DOHH2 (cell line): ENCODE results near the gene LRRC59.

ENCODE experiments used
- H3F3A ChIP-seq: fragments of 200-600 bp; sonication (generic), shearing (Covaris generic); 2 replicates; pipeline ENCODE4 v1.6.0; 2016; ENCODE audit warnings: antibody characterized with exemption, mild to moderate bottlenecking; ENCODE audit not compliant: control insufficient read depth, insufficient read depth
- H3K27ac ChIP-seq: fragments of 200-600 bp; sonication (generic); 2 replicates; pipeline ENCODE4 v1.5.1; 2014; ENCODE audit warnings: low read depth, mild to moderate bottlenecking, low read length, moderate library complexity
- H3K27me3 ChIP-seq: fragments of 200-600 bp; sonication (generic); 2 replicates; pipeline ENCODE4 v1.6.1; 2014; ENCODE audit warnings: mild to moderate bottlenecking, low read length, mixed read lengths; ENCODE audit not compliant: control insufficient read depth
- H3K36me3 ChIP-seq: fragments of 200-600 bp; sonication (generic); 2 replicates; pipeline ENCODE4 v1.6.1; 2014; ENCODE audit warnings: mild to moderate bottlenecking, low read length, moderate library complexity, mixed read lengths; ENCODE audit not compliant: control insufficient read depth
- H3K4me1 ChIP-seq: fragments of 200-600 bp; sonication (generic); 2 replicates; pipeline ENCODE4 v1.6.1; 2014; ENCODE audit warnings: mild to moderate bottlenecking, low read length, mixed read lengths; ENCODE audit not compliant: control insufficient read depth
- H3K4me2 ChIP-seq: fragments of 200-600 bp; sonication (generic); 2 replicates; pipeline ENCODE4 v1.6.0; 2014; ENCODE audit warnings: mild to moderate bottlenecking, low read length, moderate library complexity
- H3K4me3 ChIP-seq: fragments of 200-600 bp; sonication (generic); 2 replicates; pipeline ENCODE4 v1.5.1; 2014; ENCODE audit warnings: mild to moderate bottlenecking, low read length, mixed read lengths
- H3K79me2 ChIP-seq: fragments of 200-600 bp; sonication (generic); 2 replicates; pipeline ENCODE4 v1.6.1; 2014; ENCODE audit warnings: mild to moderate bottlenecking, low read length, mixed read lengths; ENCODE audit not compliant: control insufficient read depth
- H3K9me2 ChIP-seq: fragments of 200-600 bp; sonication (generic); replicated peaks from 2 replicates; pipeline ENCODE4 v1.6.1; 2014; ENCODE audit warnings: mild to moderate bottlenecking, low read length, mixed read lengths; ENCODE audit not compliant: control insufficient read depth
- H3K9me3 ChIP-seq: fragments of 200-600 bp; sonication (generic); 2 replicates; pipeline ENCODE4 v1.6.1; 2014; ENCODE audit warnings: antibody characterized with exemption, low read length, mixed read lengths; ENCODE audit not compliant: control insufficient read depth, insufficient read depth
- H4K20me1 ChIP-seq: fragments of 200-600 bp; sonication (generic); 2 replicates; pipeline ENCODE4 v1.6.0; 2014; ENCODE audit warnings: low read depth, mild to moderate bottlenecking, antibody characterized with exemption, low read length, moderate library complexity; ENCODE audit not compliant: control insufficient read depth, insufficient read depth
- EZH2phosphoT487 ChIP-seq: fragments of 200-600 bp; sonication (generic); IDR thresholded peaks from 2 replicates; pipeline ENCODE4 v1.6.1; 2017; ENCODE audit warnings: borderline replicate concordance, mild to moderate bottlenecking, antibody characterized with exemption, low read length, moderate library complexity, mixed read lengths
- TF ChIP-seq, protein P1 (sequence below): fragments of 200-600 bp; sonication (generic); IDR thresholded peaks from one replicate; pipeline ENCODE4 v1.5.1; 2014; ENCODE audit warnings: antibody characterized with exemption, mild to moderate bottlenecking, low read depth, low read length; ENCODE audit not compliant: poor library complexity, severe bottlenecking

The LRRC59 gene

DNA sequence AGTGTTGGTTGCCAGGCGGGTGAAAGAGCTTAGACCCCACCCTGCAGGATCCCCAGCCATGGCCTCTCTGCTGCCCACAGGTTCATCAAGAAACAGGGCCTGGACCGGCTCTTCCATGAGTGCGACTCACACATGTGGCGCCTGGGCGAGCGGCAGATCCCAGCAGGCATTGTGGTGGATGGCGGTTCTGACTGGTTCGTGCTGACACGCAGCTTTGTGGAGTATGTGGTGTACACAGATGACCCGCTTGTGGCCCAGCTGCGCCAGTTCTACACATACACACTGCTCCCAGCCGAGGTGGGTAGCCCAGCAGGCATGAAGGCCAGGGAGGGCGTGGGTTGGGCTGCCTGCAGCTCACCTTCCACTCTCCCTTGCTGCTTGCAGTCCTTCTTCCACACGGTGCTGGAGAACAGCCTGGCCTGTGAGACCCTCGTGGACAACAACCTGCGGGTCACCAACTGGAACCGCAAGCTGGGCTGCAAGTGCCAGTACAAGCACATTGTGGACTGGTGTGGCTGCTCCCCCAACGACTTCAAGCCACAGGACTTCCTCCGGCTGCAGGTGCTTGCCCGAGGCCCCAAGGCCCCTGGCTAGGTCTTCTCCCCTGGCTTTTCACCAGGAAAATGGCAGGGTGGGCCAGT lies 41.5 kb downstream of the LRRC59 start:
- H3F3A ChIP-seq: no peaks in the 10 kb centered on the region
- TF ChIP-seq EZH2phosphoT487: no peak
- TF ChIP-seq, protein P1, sequence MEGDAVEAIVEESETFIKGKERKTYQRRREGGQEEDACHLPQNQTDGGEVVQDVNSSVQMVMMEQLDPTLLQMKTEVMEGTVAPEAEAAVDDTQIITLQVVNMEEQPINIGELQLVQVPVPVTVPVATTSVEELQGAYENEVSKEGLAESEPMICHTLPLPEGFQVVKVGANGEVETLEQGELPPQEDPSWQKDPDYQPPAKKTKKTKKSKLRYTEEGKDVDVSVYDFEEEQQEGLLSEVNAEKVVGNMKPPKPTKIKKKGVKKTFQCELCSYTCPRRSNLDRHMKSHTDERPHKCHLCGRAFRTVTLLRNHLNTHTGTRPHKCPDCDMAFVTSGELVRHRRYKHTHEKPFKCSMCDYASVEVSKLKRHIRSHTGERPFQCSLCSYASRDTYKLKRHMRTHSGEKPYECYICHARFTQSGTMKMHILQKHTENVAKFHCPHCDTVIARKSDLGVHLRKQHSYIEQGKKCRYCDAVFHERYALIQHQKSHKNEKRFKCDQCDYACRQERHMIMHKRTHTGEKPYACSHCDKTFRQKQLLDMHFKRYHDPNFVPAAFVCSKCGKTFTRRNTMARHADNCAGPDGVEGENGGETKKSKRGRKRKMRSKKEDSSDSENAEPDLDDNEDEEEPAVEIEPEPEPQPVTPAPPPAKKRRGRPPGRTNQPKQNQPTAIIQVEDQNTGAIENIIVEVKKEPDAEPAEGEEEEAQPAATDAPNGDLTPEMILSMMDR: no peak
- H3K4me2 ChIP-seq: no peak overlapping the region
- H3K9me3 ChIP-seq: no peaks in the 10 kb centered on the region
- H3K79me2 ChIP-seq: peaks cover 2% of the 10 kb centered on the region; the same call in 1 of the 2 replicates
- H3K4me3 ChIP-seq: no peak overlapping the region
- H3K4me1 ChIP-seq: no peaks in the 10 kb centered on the region
- H3K9me2 ChIP-seq: no peaks in the 10 kb centered on the region
- peaks cover 58% of the 10 kb centered on the region for H3K36me3 ChIP-seq
- H3K27ac ChIP-seq: no peak overlapping the region
- no peaks in the 10 kb centered on the region for H3K27me3 ChIP-seq
- no peaks in the 10 kb centered on the region for H4K20me1 ChIP-seq

DNA sequence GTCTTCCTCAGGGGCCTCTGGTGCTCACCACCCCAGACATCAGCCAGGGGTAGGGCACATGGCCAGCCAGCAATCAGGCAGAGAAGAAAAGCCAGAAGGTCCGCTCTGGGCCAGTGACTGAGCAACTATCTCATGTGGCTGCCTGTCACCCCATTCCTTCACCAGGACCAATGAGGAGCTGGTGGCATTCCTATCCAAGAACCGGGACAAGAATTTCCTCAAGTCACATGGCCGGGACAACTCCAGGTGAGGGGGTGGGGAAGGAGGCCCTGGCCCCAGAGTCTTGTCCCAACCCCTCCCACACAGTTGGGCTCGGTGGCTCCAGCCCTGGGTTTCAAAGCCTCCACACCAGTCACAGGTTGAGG lies 42.0 kb downstream of the LRRC59 start:
- Histone ChIP-seq H3K79me2 (peaks cover 5% of the 10 kb centered on the region; the same call in 1 of the 2 replicates), H3K4me3 (no peak overlapping the region), H3K4me2 (no peak overlapping the region), H3F3A (no peaks in the 10 kb centered on the region), H3K9me2 (no peaks in the 10 kb centered on the region), H3K27me3 (no peaks in the 10 kb centered on the region), H3K36me3 (peaks cover 58% of the 10 kb centered on the region), H3K27ac (no peak overlapping the region), H3K4me1 (no peaks in the 10 kb centered on the region), H3K9me3 (no peaks in the 10 kb centered on the region), H4K20me1 (no peaks in the 10 kb centered on the region)
- TF ChIP-seq, protein P1: no peak
- TF ChIP-seq EZH2phosphoT487: no peak

DNA sequence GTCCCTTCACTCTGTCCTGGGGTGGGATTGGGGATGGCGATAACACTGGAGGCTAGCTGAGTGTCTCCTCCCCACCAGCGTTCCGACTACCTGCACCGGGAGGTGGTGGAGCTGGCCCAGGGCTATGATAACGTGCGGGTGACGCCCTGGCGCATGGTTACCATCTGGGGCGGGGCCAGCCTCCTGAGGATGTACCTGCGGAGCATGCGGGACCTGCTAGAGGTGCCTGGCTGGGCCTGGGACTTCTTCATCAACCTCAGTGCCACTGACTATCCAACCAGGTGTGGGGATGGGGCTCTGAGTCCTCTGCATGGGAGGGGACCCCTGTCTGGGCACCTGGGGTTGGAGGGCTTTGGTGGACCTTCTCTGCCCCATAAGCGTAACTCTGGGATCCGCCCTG lies 42.5 kb downstream of the LRRC59 start:
- Histone ChIP-seq H3K36me3 (peaks cover 58% of the 10 kb centered on the region), H3K4me1 (no peaks in the 10 kb centered on the region), H3K27ac (no peak overlapping the region), H3K9me2 (no peaks in the 10 kb centered on the region), H3K4me2 (no peak overlapping the region), H3F3A (no peaks in the 10 kb centered on the region), H3K4me3 (no peak overlapping the region), H3K27me3 (no peaks in the 10 kb centered on the region), H4K20me1 (no peaks in the 10 kb centered on the region), H3K9me3 (no peaks in the 10 kb centered on the region), H3K79me2 (peaks cover 5% of the 10 kb centered on the region; the same call in 1 of the 2 replicates)
- no peak for TF ChIP-seq EZH2phosphoT487
- TF ChIP-seq, protein P1: no peak
